HepG2 (cell line): ENCODE results near the gene HPRT1. TPM values are rescaled to one million over a fixed set of nuclear protein-coding genes. Genes with fewer than 3 reads are reported as not detected.

Experiments
- ATAC-seq: fragments of 200-7000 bp; cut with Tn5 transposase; 3 replicates; pipeline ENCODE4 v1.9.1; 2020; ENCODE audit warnings: mild to moderate bottlenecking, moderate library complexity
- BruUV-seq: library from RNA; stranded (reverse); fragments of 400-500 nt; replicated peaks from 2 replicates; lab custom pipeline; 2021; lab: Mats Ljungman, UMichigan
- CTCF ChIA-PET: fragments of 300-600 bp; formaldehyde crosslinking; extraction: SDS; loops from one replicate; lab custom pipeline; 2021; ENCODE audit warnings: low total read pairs, inconsistent platforms, low intra/inter-chr PET ratio; lab: Yijun Ruan, JAX
- POLR2A ChIA-PET: fragments of 350-600 bp; sonication (Branson Sonifier 250); formaldehyde crosslinking; loops from one replicate; lab custom pipeline; 2020; ENCODE audit warnings: antibody characterized with exemption, inconsistent platforms; lab: Yijun Ruan, JAX
- DNase-seq: peaks from one replicate; pipeline ENCODE4 v3.0.0-alpha.2; 2015; ENCODE audit warnings: low spot score
- FAIRE-seq: peaks from 3 replicates; lab custom pipeline; 2011; peaks lifted over from hg19 to GRCh38; lab: Jason Lieb, UNC
- H2AFZ ChIP-seq: one replicate; pipeline ENCODE4 v1.6.1; 2011; ENCODE audit warnings: low read length, inconsistent platforms
- H3K27ac ChIP-seq: fragments of 300-600 bp; 3 replicates; pipeline ENCODE4 v1.8.0; 2011; ENCODE audit warnings: mixed run types, mild to moderate bottlenecking, mixed read lengths, low read length, inconsistent platforms; ENCODE audit not compliant: insufficient read depth; ENCODE audit errors: extremely low read length
- H3K27me3 ChIP-seq, 2 experiments: fragments of 200-600 bp in 1 of 2; 2 replicates in 1 of 2; 3 replicates in 1 of 2; pipeline versions ENCODE4 v1.6.0 to v1.8.0; 2011; ENCODE audit warnings: low read length in 2 of 2, mild to moderate bottlenecking in 2 of 2, moderate library complexity in 2 of 2, inconsistent platforms in 1 of 2; ENCODE audit not compliant: insufficient read depth in 2 of 2, control insufficient read depth in 1 of 2
- H3K36me3 ChIP-seq, 2 experiments: fragments of 200-600 bp in 1 of 2; replicated peaks in 1 of 2; 2 replicates in 1 of 2; 3 replicates in 1 of 2; pipeline versions ENCODE4 v1.5.1 to v1.8.0; 2011; ENCODE audit warnings: low read length in 2 of 2, inconsistent platforms in 1 of 2; ENCODE audit not compliant: insufficient read depth in 2 of 2, control insufficient read depth in 1 of 2
- H3K4me1 ChIP-seq: 2 replicates; pipeline ENCODE4 v1.5.1; 2012; ENCODE audit warnings: low read length, inconsistent platforms; ENCODE audit not compliant: insufficient read depth
- H3K4me2 ChIP-seq: 2 replicates; pipeline ENCODE4 v1.6.0; 2011; ENCODE audit warnings: low read depth, low read length, inconsistent platforms
- H3K4me3 ChIP-seq, 3 experiments: fragments of 200-600 bp in 1 of 3; sonication (generic), shearing (Covaris generic) in 1 of 3; replicated peaks in 1 of 3; 2 replicates each; pipeline ENCODE4 v1.5.1; 2011 to 2016; ENCODE audit warnings: low read length in 3 of 3, inconsistent platforms in 2 of 3, low read depth in 2 of 3, mild to moderate bottlenecking in 2 of 3, control low read depth in 1 of 3, mixed read lengths in 1 of 3; ENCODE audit not compliant: insufficient read depth in 1 of 3
- H3K79me2 ChIP-seq: one replicate; pipeline ENCODE4 v1.6.1; 2011; ENCODE audit warnings: low read length, inconsistent platforms; ENCODE audit not compliant: insufficient read depth
- H3K9ac ChIP-seq: 2 replicates; pipeline ENCODE4 v1.6.0; 2011; ENCODE audit warnings: mild to moderate bottlenecking, low read depth, low read length, inconsistent platforms; ENCODE audit not compliant: insufficient read depth
- H3K9me3 ChIP-seq: 2 replicates; pipeline ENCODE4 v1.5.1; 2012; ENCODE audit warnings: mild to moderate bottlenecking, low read length
- H4K20me1 ChIP-seq: 2 replicates; pipeline ENCODE4 v1.6.0; 2011; ENCODE audit warnings: inconsistent platforms, mild to moderate bottlenecking, low read length, moderate library complexity; ENCODE audit not compliant: insufficient read depth
- BORCS8-MEF2B ChIP-seq: sonication (generic); formaldehyde crosslinking; IDR thresholded peaks from 2 replicates; pipeline ENCODE4 v1.8.0; 2022; ENCODE audit warnings: mild to moderate bottlenecking, missing genetic modification reagents
- CC2D1A ChIP-seq: sonication (generic); formaldehyde crosslinking; IDR thresholded peaks from 2 replicates; pipeline ENCODE4 v1.8.1; 2023; ENCODE audit warnings: mild to moderate bottlenecking, missing genetic modification reagents
- GATAD2A ChIP-seq: IDR thresholded peaks from 2 replicates; pipeline ENCODE4 v1.6.1; 2016
- HCFC1 ChIP-seq: fragments of 150-350 bp; IDR thresholded peaks from 2 replicates; pipeline ENCODE4 v1.6.1; 2014; ENCODE audit warnings: low read depth, low read length
- HNRNPUL1 ChIP-seq: fragments of 200-400 bp; formaldehyde crosslinking; IDR thresholded peaks from 2 replicates; pipeline ENCODE4 v1.6.1; 2017; ENCODE audit warnings: low read depth, mild to moderate bottlenecking, low read length, moderate library complexity
- MEIS2 ChIP-seq: sonication (generic); formaldehyde crosslinking; IDR thresholded peaks from 2 replicates; pipeline ENCODE4 v1.9.0; 2021; ENCODE audit warnings: mild to moderate bottlenecking, missing genetic modification reagents
- PHB2 ChIP-seq: fragments of 450-650 bp; IDR thresholded peaks from 2 replicates; pipeline ENCODE4 v1.6.1; 2018; ENCODE audit not compliant: partially characterized antibody
- PRMT3 ChIP-seq: sonication (generic); formaldehyde crosslinking; IDR thresholded peaks from 2 replicates; pipeline ENCODE4 v1.8.1; 2022; ENCODE audit warnings: low read depth, mild to moderate bottlenecking, moderate library complexity, missing genetic modification reagents, borderline replicate concordance
- TP53 ChIP-seq: sonication (generic); formaldehyde crosslinking; conservative IDR thresholded peaks from 2 replicates; pipeline ENCODE4 v1.4.0; 2020; ENCODE audit warnings: missing genetic modification reagents
- U2AF1 ChIP-seq: fragments of 200-400 bp; formaldehyde crosslinking; optimal IDR thresholded peaks from 2 replicates; pipeline ENCODE3; 2017; ENCODE audit warnings: mild to moderate bottlenecking, low read depth, low read length
- ZNF136 ChIP-seq: sonication (generic); formaldehyde crosslinking; IDR thresholded peaks from 2 replicates; pipeline ENCODE4 v1.8.1; 2022; ENCODE audit warnings: low read depth, mild to moderate bottlenecking, moderate library complexity, missing genetic modification reagents
- ZNF143 ChIP-seq: sonication (generic); formaldehyde crosslinking; IDR thresholded peaks from 2 replicates; pipeline ENCODE4 v1.4.0; 2020; ENCODE audit warnings: missing genetic modification reagents
- ZNF552 ChIP-seq: sonication (generic); formaldehyde crosslinking; IDR thresholded peaks from 2 replicates; pipeline ENCODE4 v1.9.0; 2022; ENCODE audit warnings: missing genetic modification reagents, mild to moderate bottlenecking, borderline replicate concordance
- WGBS: methylation state at CpG from one replicate; pipeline ENCODE4 v1.1.6; 2017; ENCODE audit warnings: low lambda C conversion rate; 5-methylcytosine and 5-hydroxymethylcytosine counted together
- in situ Hi-C: cut with HindIII; loops from 2 replicates; pipeline ENCODE4 v1.10.0; 2017; ENCODE audit warnings: low pct_unique_long_range_greater_than_20kb; ENCODE audit not compliant: extremely low pct_ligation_motif_present
- intact Hi-C: fragments of 100-400 bp; cut with micrococcal nuclease; formaldehyde crosslinking; loops from one replicate; pipeline ENCODE4 v1.10.0; 2022; ENCODE audit not compliant: unreplicated experiment
- polyA plus RNA-seq, 8 experiments: library from polyadenylated mRNA; depleted of rRNA in 3 of 8; stranded (reverse) in 7 of 8; unstranded in 1 of 8; fragments of >200 nt; fragmentation: Illumina TruSeq in 4 of 8; extraction: Trizol in 4 of 8; gene quantifications; 2 replicates each; pipeline versions ENCODE4 v1.2.1 to v1.2.3, GENCODE V29; 2011 to 2016; ENCODE audit warnings: low read depth in 4 of 8, missing spikeins in 1 of 8, mixed read lengths in 1 of 8; ENCODE audit not compliant: insufficient read depth in 1 of 8
- total RNA-seq, 5 experiments: library from RNA; depleted of rRNA; stranded (reverse); fragments of >200 nt; fragmentation: Illumina TruSeq; extraction: Trizol; gene quantifications; 2 replicates each; pipeline ENCODE4 v1.2.3, GENCODE V29; 2016; ENCODE audit warnings: low read depth in 1 of 5
- TF ChIP-seq, protein P1 (sequence below): sonication (generic); formaldehyde crosslinking; IDR thresholded peaks from 2 replicates; pipeline ENCODE4 v1.4.0; 2020; ENCODE audit warnings: missing genetic modification reagents, mild to moderate bottlenecking, borderline replicate concordance
- TF ChIP-seq, protein P2 (sequence below): sonication (generic); formaldehyde crosslinking; IDR thresholded peaks from 2 replicates; pipeline ENCODE4 v1.4.0; 2020; ENCODE audit warnings: missing genetic modification reagents
- TF ChIP-seq, protein P3 (sequence below): sonication (generic); formaldehyde crosslinking; IDR thresholded peaks from 2 replicates; pipeline ENCODE4 v1.8.0; 2022; ENCODE audit warnings: missing genetic modification reagents, mild to moderate bottlenecking, borderline replicate concordance
- TF ChIP-seq, protein P4 (sequence below): sonication (generic); formaldehyde crosslinking; IDR thresholded peaks from 2 replicates; pipeline ENCODE4 v1.8.1; 2023; ENCODE audit warnings: missing genetic modification reagents, mild to moderate bottlenecking, borderline replicate concordance

Gene HPRT1
- total and polyA plus RNA-seq, 2 of the 13 experiments (the other 11 are each of a cell fraction or from before 2014, with no cell fraction given), result 4.6 to 25.2 TPM

DNA sequence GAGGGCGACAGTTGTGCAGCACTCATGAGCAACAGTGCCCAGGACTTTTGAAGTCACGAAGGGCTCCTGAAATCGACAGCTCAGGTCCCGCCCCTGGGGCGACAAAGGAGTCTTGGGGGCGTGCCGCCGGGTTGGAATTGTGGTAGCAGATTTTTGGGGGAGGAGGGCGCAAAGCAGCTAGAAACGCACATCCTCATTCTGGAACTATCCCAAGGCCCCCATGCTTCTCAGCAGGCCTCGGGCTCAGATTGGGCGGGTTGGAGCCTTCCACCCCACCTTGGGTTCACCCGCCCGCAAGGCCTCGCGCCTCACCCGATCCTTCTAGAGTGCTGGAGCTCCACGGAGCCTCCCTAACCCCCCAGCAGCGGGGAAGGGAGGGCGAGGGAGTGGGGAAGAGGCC, 85.5 kb downstream of the HPRT1 start (continued):
- TF ChIP-seq, protein P1, sequence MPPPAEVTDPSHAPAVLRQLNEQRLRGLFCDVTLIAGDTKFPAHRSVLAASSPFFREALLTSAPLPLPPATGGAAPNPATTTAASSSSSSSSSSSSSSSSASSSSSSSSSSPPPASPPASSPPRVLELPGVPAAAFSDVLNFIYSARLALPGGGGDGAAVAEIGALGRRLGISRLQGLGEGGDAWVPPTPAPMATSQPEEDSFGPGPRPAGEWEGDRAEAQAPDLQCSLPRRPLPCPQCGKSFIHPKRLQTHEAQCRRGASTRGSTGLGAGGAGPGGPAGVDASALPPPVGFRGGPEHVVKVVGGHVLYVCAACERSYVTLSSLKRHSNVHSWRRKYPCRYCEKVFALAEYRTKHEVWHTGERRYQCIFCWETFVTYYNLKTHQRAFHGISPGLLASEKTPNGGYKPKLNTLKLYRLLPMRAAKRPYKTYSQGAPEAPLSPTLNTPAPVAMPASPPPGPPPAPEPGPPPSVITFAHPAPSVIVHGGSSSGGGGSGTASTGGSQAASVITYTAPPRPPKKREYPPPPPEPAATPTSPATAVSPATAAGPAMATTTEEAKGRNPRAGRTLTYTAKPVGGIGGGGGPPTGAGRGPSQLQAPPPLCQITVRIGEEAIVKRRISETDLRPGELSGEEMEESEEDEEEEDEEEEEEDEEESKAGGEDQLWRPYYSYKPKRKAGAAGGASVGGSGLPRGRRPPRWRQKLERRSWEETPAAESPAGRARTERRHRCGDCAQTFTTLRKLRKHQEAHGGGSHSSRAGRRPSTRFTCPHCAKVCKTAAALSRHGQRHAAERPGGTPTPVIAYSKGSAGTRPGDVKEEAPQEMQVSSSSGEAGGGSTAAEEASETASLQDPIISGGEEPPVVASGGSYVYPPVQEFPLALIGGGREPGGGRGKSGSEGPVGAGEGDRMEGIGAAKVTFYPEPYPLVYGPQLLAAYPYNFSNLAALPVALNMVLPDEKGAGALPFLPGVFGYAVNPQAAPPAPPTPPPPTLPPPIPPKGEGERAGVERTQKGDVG (CRISPR knock-in tag), result no peak
- TF ChIP-seq MEIS2 (CRISPR knock-in tag), result no peak
- TF ChIP-seq, protein P2, sequence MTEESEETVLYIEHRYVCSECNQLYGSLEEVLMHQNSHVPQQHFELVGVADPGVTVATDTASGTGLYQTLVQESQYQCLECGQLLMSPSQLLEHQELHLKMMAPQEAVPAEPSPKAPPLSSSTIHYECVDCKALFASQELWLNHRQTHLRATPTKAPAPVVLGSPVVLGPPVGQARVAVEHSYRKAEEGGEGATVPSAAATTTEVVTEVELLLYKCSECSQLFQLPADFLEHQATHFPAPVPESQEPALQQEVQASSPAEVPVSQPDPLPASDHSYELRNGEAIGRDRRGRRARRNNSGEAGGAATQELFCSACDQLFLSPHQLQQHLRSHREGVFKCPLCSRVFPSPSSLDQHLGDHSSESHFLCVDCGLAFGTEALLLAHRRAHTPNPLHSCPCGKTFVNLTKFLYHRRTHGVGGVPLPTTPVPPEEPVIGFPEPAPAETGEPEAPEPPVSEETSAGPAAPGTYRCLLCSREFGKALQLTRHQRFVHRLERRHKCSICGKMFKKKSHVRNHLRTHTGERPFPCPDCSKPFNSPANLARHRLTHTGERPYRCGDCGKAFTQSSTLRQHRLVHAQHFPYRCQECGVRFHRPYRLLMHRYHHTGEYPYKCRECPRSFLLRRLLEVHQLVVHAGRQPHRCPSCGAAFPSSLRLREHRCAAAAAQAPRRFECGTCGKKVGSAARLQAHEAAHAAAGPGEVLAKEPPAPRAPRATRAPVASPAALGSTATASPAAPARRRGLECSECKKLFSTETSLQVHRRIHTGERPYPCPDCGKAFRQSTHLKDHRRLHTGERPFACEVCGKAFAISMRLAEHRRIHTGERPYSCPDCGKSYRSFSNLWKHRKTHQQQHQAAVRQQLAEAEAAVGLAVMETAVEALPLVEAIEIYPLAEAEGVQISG, result no peak
- TF ChIP-seq TP53 (CRISPR knock-in tag), result no peak

DNA sequence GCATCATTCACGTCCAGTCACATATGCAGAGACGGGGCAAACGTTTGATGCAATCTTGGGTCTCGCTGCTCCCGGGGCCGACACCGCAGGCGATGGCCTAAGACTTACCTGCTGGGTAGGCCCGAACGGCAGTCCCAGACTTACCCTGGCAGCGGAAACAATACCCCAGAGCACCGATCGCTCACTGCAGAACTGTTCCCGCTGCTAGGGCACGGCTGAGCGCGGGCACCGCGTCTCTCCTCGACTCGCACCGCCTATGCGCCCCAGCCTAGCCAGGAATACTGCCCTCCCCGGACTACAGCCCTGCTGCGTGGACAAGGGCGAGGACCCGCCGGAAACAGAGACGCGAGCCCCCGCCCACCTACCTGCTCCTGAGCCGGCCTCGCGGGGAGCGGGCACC, 86.2 kb downstream of the HPRT1 start:
- ChIA-PET CTCF (no interaction called here), POLR2A (no interaction called here)
- no TSS peak for BruUV-seq
- Histone ChIP-seq H3K27me3 (peaks cover 0 to 13% of the 10 kb centered on the region in 2 experiments; a peak in 1 of 5 replicates), H2AFZ (no peak overlapping the region), H3K9ac (no peak overlapping the region), H3K27ac (no peak overlapping the region), H3K9me3 (no peaks in the 10 kb centered on the region), H3K4me3 (no peak overlapping the region), H3K4me1 (no peaks in the 10 kb centered on the region), H3K79me2 (no peaks in the 10 kb centered on the region), H4K20me1 (no peaks in the 10 kb centered on the region), H3K36me3 (no peaks in the 10 kb centered on the region), H3K4me2 (no peak overlapping the region)
- no peak for ATAC-seq
- intact Hi-C loops (no loop called here), in situ Hi-C loops (no loop called here)
- WGBS, result 95% methylated on average over 10 of the region's 35 CpGs
- no peak for DNase-seq
- FAIRE-seq, result no peak
- TF ChIP-seq BORCS8-MEF2B (CRISPR knock-in tag), result no peak
- no peak for TF ChIP-seq PRMT3 (CRISPR knock-in tag)
- no peak for TF ChIP-seq HCFC1
- TF ChIP-seq, protein P3, sequence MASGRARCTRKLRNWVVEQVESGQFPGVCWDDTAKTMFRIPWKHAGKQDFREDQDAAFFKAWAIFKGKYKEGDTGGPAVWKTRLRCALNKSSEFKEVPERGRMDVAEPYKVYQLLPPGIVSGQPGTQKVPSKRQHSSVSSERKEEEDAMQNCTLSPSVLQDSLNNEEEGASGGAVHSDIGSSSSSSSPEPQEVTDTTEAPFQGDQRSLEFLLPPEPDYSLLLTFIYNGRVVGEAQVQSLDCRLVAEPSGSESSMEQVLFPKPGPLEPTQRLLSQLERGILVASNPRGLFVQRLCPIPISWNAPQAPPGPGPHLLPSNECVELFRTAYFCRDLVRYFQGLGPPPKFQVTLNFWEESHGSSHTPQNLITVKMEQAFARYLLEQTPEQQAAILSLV (CRISPR knock-in tag), result no peak
- no peak for TF ChIP-seq ZNF143
- no peak for TF ChIP-seq GATAD2A (CRISPR knock-in tag)
- no peak for TF ChIP-seq U2AF1
- TF ChIP-seq, protein P4, sequence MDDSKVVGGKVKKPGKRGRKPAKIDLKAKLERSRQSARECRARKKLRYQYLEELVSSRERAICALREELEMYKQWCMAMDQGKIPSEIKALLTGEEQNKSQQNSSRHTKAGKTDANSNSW (CRISPR knock-in tag), result no peak
- no peak for TF ChIP-seq CC2D1A (CRISPR knock-in tag)
- no peak for TF ChIP-seq PHB2
- TF ChIP-seq ZNF136, result no peak
- TF ChIP-seq HNRNPUL1, result no peak
- TF ChIP-seq ZNF552 (CRISPR knock-in tag), result no peak
